Endothelial cell of umbilical vein (primary cell): ENCODE data around the gene OPCML. TPM values are rescaled to one million over a fixed set of nuclear protein-coding genes. Genes with fewer than 3 reads are reported as not detected.

Source experiments
- BruUV-seq: library from RNA; stranded (reverse); fragments of 400-500 nt; replicated peaks from 2 replicates; lab custom pipeline; 2021; lab: Mats Ljungman, UMichigan
- CTCF ChIA-PET: fragments of 300-600, 350-600 bp; sonication (Branson Sonifier 250); formaldehyde crosslinking; loops from one replicate; lab custom pipeline; 2021; ENCODE audit warnings: antibody characterized with exemption, inconsistent platforms; lab: Charles Lee
- POLR2A ChIA-PET: fragments of 300-600, 350-600 bp; sonication (Branson Sonifier 250); formaldehyde crosslinking; loops from one replicate; lab custom pipeline; 2021; ENCODE audit warnings: antibody characterized with exemption, inconsistent platforms; lab: Charles Lee
- DNase-seq: peaks from one replicate; pipeline ENCODE4 v3.0.0-alpha.2; 2011; ENCODE audit warnings: low read depth, low spot score
- FAIRE-seq: peaks from 2 replicates; lab custom pipeline; 2011; peaks lifted over from hg19 to GRCh38; lab: Jason Lieb, UNC
- H2AFZ ChIP-seq: 2 replicates; pipeline ENCODE4 v1.6.0; 2012; ENCODE audit warnings: low read depth, low read length, control low read depth, inconsistent platforms
- H3K27ac ChIP-seq: 2 replicates; pipeline ENCODE4 v1.5.1; 2011; ENCODE audit warnings: low read depth, mild to moderate bottlenecking, control low read depth, low read length, moderate library complexity; ENCODE audit not compliant: insufficient read depth
- H3K27me3 ChIP-seq, 2 experiments: 2 replicates each; pipeline versions ENCODE4 v1.6.0 to v1.6.1; 2011; ENCODE audit warnings: low read length in 2 of 2, mixed read lengths in 1 of 2; ENCODE audit not compliant: control insufficient read depth in 2 of 2, insufficient read depth in 2 of 2
- H3K36me3 ChIP-seq, 2 experiments: 2 replicates in 1 of 2; 3 replicates in 1 of 2; pipeline ENCODE4 v1.5.1; 2011; ENCODE audit warnings: low read length in 2 of 2, mild to moderate bottlenecking in 1 of 2, moderate library complexity in 1 of 2; ENCODE audit not compliant: control insufficient read depth in 2 of 2, insufficient read depth in 2 of 2; ENCODE audit errors: extremely low read depth in 1 of 2
- H3K4me1 ChIP-seq: 3 replicates; pipeline ENCODE4 v1.5.1; 2011; ENCODE audit warnings: mild to moderate bottlenecking, low read length; ENCODE audit not compliant: control insufficient read depth, insufficient read depth; ENCODE audit errors: extremely low read depth
- H3K4me2 ChIP-seq: 2 replicates; pipeline ENCODE4 v1.6.1; 2011; ENCODE audit warnings: low read length, control low read depth, mixed read lengths; ENCODE audit not compliant: insufficient read depth
- H3K4me3 ChIP-seq, 3 experiments: fragments of 200-600 bp in 1 of 3; sonication (generic), shearing (Covaris generic) in 1 of 3; replicated peaks in 1 of 3; 2 replicates each; pipeline ENCODE4 v1.5.1; 2011 to 2016; ENCODE audit warnings: control low read depth in 3 of 3, low read length in 3 of 3, mild to moderate bottlenecking in 2 of 3, inconsistent platforms in 1 of 3, low read depth in 1 of 3, moderate library complexity in 1 of 3; ENCODE audit not compliant: insufficient read depth in 1 of 3
- H3K79me2 ChIP-seq: 2 replicates; pipeline ENCODE4 v1.6.0; 2012; ENCODE audit warnings: low read length, inconsistent platforms; ENCODE audit not compliant: control insufficient read depth, insufficient read depth
- H3K9ac ChIP-seq: replicated peaks from 2 replicates; pipeline ENCODE3; 2011; ENCODE audit warnings: low read length, control low read depth; ENCODE audit not compliant: insufficient read depth; ENCODE audit errors: extremely low read depth
- H3K9me1 ChIP-seq: replicated peaks from 3 replicates; pipeline ENCODE4 v1.6.0; 2011; ENCODE audit warnings: mild to moderate bottlenecking, low read length; ENCODE audit not compliant: control insufficient read depth, insufficient read depth; ENCODE audit errors: extremely low read depth
- H3K9me3 ChIP-seq: replicated peaks from 2 replicates; pipeline ENCODE4 v1.5.1; 2012; ENCODE audit warnings: low read length, inconsistent platforms; ENCODE audit not compliant: control insufficient read depth, insufficient read depth
- H4K20me1 ChIP-seq: replicated peaks from 2 replicates; pipeline ENCODE3; 2011; ENCODE audit warnings: mild to moderate bottlenecking, low read length; ENCODE audit not compliant: control insufficient read depth, insufficient read depth; ENCODE audit errors: extremely low read depth
- CTCF ChIP-seq, 2 donors: IDR thresholded peaks; 1 replicate in 1 of 2; 2 replicates in 1 of 2; pipeline ENCODE4 v1.5.1; 2011; ENCODE audit warnings: low read length in 2 of 2, mild to moderate bottlenecking in 2 of 2, moderate library complexity in 2 of 2, control low read depth in 1 of 2, inconsistent platforms in 1 of 2, low read depth in 1 of 2; ENCODE audit not compliant: insufficient read depth in 1 of 2; ENCODE audit errors: extremely low read depth in 1 of 2
- EZH2 ChIP-seq: IDR thresholded peaks from 2 replicates; pipeline ENCODE4 v1.6.1; 2012; ENCODE audit warnings: borderline replicate concordance, low read depth, mild to moderate bottlenecking, moderate library complexity, low read length, inconsistent platforms; ENCODE audit not compliant: severe bottlenecking
- FOS ChIP-seq: IDR thresholded peaks from 2 replicates; pipeline ENCODE4 v1.6.1; 2011; ENCODE audit warnings: mild to moderate bottlenecking, low read length, moderate library complexity, borderline replicate concordance; ENCODE audit not compliant: insufficient read depth
- GATA2 ChIP-seq: IDR thresholded peaks from 2 replicates; pipeline ENCODE4 v1.7.0; 2011; ENCODE audit warnings: low read depth, mild to moderate bottlenecking, moderate library complexity, mixed read lengths, low read length; ENCODE audit not compliant: insufficient read length, insufficient read depth
- JUN ChIP-seq: IDR thresholded peaks from 2 replicates; pipeline ENCODE4 v1.6.1; 2011; ENCODE audit warnings: borderline replicate concordance, low read depth; ENCODE audit not compliant: insufficient read length, insufficient read depth
- MAX ChIP-seq: IDR thresholded peaks from 2 replicates; pipeline ENCODE4 v1.6.1; 2011; ENCODE audit not compliant: insufficient read depth, insufficient read length
- MYC ChIP-seq: IDR thresholded peaks from one replicate; pipeline ENCODE4 v1.6.1; 2011; ENCODE audit warnings: mild to moderate bottlenecking, low read depth, low read length
- POLR2A ChIP-seq: IDR thresholded peaks from 2 replicates; pipeline ENCODE4 v1.6.1; 2012; ENCODE audit warnings: low read depth, mild to moderate bottlenecking, control low read depth, low read length
- POLR2AphosphoS5 ChIP-seq: IDR thresholded peaks from 2 replicates; pipeline ENCODE4 v1.6.1; 2012; ENCODE audit warnings: low read depth, mild to moderate bottlenecking, control low read depth, low read length, moderate library complexity; ENCODE audit not compliant: insufficient read depth
- dilution Hi-C: fragments of 300-500 bp; cut with MboI; formaldehyde crosslinking; loops from one replicate; pipeline ENCODE4 v1.15.0; 2019; ENCODE audit warnings: low sequenced_read_pairs; ENCODE audit not compliant: extremely low pct_ligation_motif_present
- intact Hi-C: fragments of 100-400 bp; cut with micrococcal nuclease; formaldehyde crosslinking; loops from one replicate; pipeline ENCODE4 v1.10.0; 2022
- polyA plus RNA-seq, 4 experiments: library from polyadenylated mRNA; depleted of rRNA in 3 of 4; stranded (reverse) in 3 of 4; unstranded in 1 of 4; fragments of >200 nt; gene quantifications; 2 replicates each; pipeline versions ENCODE4 v1.2.1 to v1.2.3, GENCODE V29; 2011 to 2012; ENCODE audit warnings: missing spikeins in 1 of 4
- total RNA-seq: library from RNA; stranded (reverse); gene quantifications from 2 replicates; pipeline ENCODE4 v1.2.3, GENCODE V29; 2021

OPCML gene
- total and polyA plus RNA-seq, 2 donors (not counting 3 experiments of a cell fraction or from before 2014, with no cell fraction given): not detected

GRCh38 chr11:132669949-132670348 is 862.4 kb downstream of the OPCML start:
- no peaks in the 10 kb centered on the region for H3K9me1 ChIP-seq
- dilution Hi-C loops: no loop called here
- no peak for FAIRE-seq

More at GRCh38 chr11:132669949-132670348, 862.4 kb downstream of the OPCML start:
- Histone ChIP-seq H3K27me3 (no peaks in the 10 kb centered on the region), H3K4me2 (no peak overlapping the region), H4K20me1 (no peaks in the 10 kb centered on the region), H3K9ac (no peak overlapping the region), H3K27ac (no peak overlapping the region), H2AFZ (no peak overlapping the region), H3K79me2 (no peaks in the 10 kb centered on the region), H3K9me3 (no peaks in the 10 kb centered on the region), H3K36me3 (no peaks in the 10 kb centered on the region), H3K4me1 (no peaks in the 10 kb centered on the region), H3K4me3 (no peak overlapping the region)
- no peak for DNase-seq
- POLR2A ChIA-PET: no interaction called here
- CTCF ChIA-PET: no interaction called here
- no TSS peak for BruUV-seq
- TF ChIP-seq POLR2A (no peak), JUN (no peak), MAX (no peak), EZH2 (no peak), GATA2 (no peak), MYC (no peak), POLR2AphosphoS5 (no peak), CTCF (IDR thresholded peaks at IDR 0.05; ENCODE audit: extremely low read depth in 1 of 2, insufficient read depth in 1 of 2, low read depth in 1 of 2, low read length in 2 of 2) (no peak), FOS (no peak)
- intact Hi-C loops: no loop called here
